GM12801 (cell line): ENCODE measurements around the gene CHML.

Experiments used
- TF ChIP-seq, protein P1 (sequence below): IDR thresholded peaks from one replicate; pipeline ENCODE4 v1.5.1; 2011; ENCODE audit warnings: control low read depth; ENCODE audit not compliant: insufficient read length; ENCODE audit errors: extremely low read depth

Gene CHML

GRCh38 chr1:241637046-241637590, 3.1 kb downstream of the CHML start:
- TF ChIP-seq, protein P1, sequence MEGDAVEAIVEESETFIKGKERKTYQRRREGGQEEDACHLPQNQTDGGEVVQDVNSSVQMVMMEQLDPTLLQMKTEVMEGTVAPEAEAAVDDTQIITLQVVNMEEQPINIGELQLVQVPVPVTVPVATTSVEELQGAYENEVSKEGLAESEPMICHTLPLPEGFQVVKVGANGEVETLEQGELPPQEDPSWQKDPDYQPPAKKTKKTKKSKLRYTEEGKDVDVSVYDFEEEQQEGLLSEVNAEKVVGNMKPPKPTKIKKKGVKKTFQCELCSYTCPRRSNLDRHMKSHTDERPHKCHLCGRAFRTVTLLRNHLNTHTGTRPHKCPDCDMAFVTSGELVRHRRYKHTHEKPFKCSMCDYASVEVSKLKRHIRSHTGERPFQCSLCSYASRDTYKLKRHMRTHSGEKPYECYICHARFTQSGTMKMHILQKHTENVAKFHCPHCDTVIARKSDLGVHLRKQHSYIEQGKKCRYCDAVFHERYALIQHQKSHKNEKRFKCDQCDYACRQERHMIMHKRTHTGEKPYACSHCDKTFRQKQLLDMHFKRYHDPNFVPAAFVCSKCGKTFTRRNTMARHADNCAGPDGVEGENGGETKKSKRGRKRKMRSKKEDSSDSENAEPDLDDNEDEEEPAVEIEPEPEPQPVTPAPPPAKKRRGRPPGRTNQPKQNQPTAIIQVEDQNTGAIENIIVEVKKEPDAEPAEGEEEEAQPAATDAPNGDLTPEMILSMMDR = no peak

DNA sequence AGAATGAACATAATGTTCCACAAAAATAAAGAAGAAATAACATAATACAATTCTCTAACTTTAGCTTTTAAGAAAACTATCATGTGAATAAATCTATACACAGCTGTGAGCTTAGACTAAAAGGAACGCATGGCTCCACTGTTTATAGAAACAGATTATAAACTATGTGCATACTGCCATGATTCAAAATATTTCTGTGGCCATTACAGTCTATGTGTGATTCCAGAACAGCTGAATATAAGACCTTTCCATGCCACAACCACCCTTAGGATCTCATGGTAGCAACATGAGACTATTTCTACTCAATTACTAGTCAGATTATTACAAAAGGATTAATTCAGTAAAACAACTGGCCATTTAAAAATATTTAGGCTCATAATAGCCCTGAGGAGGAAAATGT, 3.9 kb downstream of the CHML start:
- TF ChIP-seq, protein P1 = no peak

- TF ChIP-seq, protein P1 = no peak
Measured at GRCh38 chr1:241635556-241636152, 4.5 kb downstream of the CHML start.

- TF ChIP-seq, protein P1 = no peak
Measured at GRCh38 chr1:241632987-241633386, 7.2 kb downstream of the CHML start.

GRCh38 chr1:241631674-241632073, 8.5 kb downstream of the CHML start:
- TF ChIP-seq, protein P1 = no peak

- TF ChIP-seq, protein P1 = no peak
Measured at GRCh38 chr1:241630899-241631298, 9.3 kb downstream of the CHML start.

DNA sequence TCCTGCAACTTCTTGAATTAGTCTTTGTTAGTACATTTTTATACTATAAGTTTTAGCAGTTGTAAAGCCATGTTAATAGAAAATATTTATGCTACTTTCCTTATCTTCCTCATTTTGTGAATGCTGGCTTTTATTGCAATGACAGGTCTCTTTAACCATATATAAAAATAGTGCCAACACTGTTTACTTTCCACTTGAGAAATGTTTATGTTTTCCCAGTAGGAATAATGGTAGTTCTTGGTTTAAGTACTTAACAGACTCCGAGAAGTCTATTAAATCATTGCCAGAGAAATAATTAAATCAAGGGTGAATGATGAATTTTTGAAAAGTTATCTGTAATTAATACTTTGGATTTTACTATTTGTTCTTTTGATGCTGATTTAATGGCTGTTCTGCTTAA, 9.7 kb downstream of the CHML start:
- TF ChIP-seq, protein P1 = no peak
